GM21528 (cell line): ENCODE data around the gene CDH16.
"Not testable (repeated sequence)": the region's sequence is repeated elsewhere in the genome, so short reads cannot be mapped to it uniquely, and the experiment has no call there.

Source experiments
- ATAC-seq: cut with Tn5 transposase; IDR thresholded peaks from one replicate; pipeline ENCODE4 v1.9.1; 2021; ENCODE audit warnings: mild to moderate bottlenecking, moderate library complexity; ENCODE audit not compliant: unreplicated experiment, low FRiP score

The CDH16 gene

DNA sequence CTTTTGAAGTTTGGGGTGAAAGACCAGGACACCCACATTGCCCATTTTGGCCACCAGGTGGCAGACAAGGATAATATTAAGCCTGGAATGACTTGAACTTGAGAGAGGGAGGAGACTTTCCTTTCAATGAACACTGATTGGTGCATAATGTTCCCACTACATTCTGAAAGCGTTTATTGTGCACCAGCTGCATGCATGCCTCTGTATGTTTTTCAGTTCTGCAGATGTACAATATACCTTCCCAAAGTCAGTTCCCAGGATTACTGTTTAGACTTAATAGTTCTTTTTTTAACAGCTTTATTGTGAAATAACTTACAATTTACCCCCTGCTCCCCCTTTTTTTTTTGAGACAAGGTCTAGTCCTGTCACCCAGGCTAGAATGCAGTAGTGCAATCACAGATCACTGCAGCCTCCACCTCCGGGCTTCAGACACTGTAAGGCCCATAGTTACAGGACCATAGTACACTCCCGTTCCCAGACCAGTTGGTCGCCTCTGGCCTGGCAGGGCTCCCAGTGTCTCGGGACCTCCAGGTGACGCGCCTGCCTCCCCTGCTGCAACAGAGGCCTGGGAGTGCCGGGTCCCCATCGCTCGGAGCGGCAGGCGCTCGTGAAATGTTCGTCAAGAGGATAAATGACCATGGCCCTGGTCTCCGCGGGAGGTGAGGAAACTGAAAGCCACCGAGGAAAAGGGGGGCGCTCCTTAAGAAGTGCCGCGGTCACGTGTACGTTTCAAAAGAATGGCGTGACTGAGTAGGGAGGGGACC lies 28.8 kb upstream of the CDH16 start:
- ATAC-seq: no peak

DNA sequence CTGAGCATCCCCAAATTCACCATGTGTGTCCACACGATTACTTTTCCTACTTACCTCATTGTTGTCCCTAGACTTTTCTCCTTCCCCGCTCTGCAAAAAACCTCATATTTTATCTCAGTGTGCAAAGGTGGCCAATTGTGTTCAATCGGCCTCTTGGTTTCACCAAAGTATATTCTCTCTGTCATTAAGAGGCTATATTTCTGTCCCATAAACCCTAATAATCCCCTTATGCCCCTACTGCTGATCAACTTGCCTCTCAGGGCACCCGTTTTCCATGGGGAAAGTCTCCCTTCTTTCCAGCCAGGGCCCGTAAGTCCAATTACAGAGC lies 28.3 kb upstream of the CDH16 start:
- no peak for ATAC-seq

DNA sequence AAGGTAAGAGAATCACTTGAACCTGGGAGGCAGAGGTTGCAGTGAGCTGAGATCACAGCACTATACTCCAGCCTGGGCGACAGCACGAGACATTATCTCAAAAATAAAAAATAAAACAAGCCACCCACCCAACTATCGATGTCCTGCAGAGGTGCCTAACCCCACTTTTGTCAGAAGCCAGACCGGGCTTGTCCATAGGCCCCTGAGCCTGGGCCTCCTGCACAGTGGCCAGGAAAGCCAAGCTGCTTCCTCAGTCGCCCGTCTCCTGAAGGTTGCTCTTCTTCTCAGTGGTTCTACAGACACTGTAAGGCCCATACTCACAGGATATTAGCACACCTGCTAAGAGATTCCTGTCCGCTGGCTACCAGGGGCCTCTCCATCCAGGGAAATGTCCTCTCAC lies 27.9 kb upstream of the CDH16 start:
- ATAC-seq: no peak

DNA sequence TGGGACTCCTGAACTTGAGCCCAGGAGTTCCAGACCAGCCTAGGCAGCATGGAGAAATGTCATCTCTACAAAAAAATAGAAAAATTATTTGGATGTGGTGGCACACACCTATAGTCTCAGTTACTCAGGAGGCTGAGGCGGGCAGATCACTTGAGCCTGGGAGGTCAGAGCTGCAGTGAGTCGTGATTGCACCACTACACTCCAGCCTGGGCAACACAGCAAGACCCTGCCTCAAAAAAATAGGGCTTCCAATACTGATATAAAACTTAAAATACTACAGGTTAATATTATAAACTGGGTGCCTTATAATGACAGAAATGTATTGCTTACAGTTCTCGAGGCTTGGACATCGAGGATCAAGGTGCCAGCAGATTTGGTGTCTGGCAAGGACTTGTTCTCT lies 27.3 kb upstream of the CDH16 start:
- ATAC-seq: no peak

DNA sequence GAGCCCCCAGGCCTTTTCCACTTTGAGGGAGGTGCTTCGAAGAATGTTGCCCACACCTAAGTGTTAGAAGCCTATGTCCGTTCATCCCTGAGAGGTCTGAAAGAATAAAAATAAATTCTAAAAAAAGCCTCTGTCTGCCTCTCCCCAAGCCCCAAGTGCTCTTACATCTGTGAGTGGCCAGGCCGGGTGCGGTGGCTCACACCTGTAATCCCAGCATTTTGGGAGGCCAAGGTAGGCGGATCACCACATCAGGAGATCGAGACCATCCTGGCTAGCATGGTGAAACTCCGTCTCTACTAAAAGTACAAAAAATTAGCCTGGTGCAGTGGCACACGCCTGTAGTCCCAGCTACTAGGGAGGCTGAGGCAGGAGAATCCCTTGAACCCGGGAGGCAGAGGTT lies 26.3 kb upstream of the CDH16 start:
- not testable (repeated sequence) for ATAC-seq

DNA sequence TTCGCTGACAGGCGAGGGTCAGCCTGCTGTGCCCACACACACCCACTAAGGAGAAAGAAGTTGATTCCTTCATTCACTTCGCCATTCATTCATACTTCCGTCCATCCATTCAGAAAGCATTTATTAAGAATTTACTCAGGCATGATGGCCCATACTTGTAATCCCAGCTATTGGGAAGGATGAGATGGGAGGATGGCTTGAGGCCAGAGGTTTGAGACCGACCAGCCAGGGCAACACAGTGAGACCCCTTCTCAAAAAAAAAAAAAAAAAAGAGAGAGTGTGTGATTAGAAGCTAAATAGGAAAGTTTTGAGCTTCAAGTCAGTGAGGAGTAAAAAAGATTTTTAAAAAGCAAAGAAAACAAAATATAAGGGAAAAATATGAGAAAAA lies 25.4 kb upstream of the CDH16 start:
- ATAC-seq: no peak

DNA sequence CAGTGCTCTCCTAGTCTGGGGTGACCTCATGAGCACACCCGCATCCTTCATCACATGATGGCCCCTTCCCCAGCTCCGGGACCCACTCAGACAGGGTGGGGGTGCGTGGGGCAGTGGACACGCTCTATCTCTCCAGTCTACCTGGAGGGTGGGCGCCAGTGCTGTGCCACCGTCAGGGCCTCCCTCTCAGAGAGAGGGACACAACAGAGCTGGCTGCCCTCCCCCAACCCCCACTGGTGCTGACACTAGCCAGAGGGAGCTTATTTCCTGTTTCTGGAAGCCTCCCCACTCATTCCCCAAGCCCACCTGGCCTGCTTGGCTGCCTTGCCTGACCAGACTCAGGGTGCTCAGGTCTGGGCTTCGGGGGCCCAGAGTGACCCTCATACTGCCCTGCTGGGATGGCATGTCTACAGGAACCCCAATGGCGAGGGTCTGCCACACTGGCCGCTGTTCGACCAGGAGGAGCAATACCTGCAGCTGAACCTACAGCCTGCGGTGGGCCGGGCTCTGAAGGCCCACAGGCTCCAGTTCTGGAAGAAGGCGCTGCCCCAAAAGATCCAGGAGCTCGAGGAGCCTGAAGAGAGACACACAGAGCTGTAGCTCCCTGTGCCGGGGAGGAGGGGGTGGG lies 24.9 kb upstream of the CDH16 start:
- ATAC-seq: no peak

DNA sequence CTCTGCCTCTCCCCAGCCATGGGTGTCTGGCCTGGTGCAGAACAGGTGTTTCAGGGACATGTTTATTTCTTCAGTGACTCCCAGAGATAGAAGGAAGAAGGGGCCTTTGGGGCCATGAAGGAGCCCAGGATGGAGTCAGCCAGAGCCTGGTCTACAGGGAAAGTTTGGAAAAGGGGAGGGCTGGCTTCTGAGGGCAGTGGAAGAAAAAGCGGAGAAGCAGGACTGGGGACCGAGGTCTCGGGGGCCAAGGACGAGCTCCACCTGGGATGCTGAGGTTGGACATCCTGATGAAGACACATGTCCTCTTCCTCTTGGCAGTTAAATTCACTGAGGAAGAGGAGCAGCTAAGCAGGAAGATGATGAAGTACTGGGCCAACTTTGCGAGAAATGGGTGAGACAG lies 24.3 kb upstream of the CDH16 start:
- no peak for ATAC-seq

DNA sequence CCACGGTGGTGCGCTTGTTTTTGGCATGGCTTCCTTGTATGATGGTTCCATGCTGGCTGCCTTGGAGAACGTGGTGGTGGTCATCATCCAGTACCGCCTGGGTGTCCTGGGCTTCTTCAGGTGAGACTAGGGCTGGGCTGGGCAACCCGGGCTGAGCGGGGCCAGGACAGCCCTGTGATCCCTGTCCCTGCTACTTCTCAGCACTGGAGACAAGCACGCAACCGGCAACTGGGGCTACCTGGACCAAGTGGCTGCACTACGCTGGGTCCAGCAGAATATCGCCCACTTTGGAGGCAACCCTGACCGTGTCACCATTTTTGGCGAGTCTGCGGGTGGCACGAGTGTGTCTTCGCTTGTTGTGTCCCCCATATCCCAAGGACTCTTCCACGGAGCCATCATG lies 21.6 kb upstream of the CDH16 start:
- no peak for ATAC-seq

DNA sequence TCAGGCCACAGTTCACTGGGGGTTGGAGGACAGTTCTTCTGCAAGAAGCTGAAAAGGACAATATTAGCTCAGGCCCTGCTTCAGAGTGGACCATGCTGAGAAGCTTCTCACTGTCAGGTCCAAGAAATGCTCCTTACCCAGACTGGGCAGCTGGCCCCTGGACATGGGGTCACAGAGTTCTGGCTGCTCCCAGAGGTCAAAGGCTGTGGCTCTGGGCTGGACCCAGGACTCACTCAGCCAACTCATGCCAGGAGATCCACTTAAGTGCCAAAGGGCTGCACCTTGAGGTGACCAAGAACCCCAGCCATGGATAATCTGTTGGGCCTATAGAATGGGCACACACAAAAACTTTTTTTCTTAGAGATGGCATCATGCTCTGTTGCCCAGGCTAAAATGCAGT lies 20.7 kb upstream of the CDH16 start:
- ATAC-seq: no peak

DNA sequence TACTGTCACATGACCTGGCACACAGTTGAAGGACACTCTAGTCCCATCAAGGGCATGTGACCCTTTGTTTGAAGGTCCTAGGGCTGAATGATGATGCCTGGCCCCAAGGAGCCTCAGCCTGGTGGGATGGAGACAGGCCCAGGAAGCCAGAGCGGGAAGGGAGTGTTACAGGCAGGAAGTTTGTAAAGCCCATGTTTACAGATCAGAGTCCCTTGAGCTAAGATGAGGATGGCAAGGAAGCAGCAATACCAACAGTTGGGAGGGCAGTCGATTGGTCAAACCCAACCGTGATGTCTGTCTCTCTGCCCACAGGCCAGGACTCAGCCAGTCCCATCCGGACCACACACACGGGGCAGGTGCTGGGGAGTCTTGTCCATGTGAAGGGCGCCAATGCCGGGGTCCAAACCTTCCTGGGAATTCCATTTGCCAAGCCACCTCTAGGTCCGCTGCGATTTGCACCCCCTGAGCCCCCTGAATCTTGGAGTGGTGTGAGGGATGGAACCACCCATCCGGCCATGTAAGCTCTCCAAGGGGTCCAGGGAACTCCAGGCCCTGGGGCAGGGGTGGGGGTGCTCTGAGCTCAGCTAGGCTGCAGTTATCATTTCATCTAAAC lies 19.1 kb upstream of the CDH16 start:
- ATAC-seq: no peak

DNA sequence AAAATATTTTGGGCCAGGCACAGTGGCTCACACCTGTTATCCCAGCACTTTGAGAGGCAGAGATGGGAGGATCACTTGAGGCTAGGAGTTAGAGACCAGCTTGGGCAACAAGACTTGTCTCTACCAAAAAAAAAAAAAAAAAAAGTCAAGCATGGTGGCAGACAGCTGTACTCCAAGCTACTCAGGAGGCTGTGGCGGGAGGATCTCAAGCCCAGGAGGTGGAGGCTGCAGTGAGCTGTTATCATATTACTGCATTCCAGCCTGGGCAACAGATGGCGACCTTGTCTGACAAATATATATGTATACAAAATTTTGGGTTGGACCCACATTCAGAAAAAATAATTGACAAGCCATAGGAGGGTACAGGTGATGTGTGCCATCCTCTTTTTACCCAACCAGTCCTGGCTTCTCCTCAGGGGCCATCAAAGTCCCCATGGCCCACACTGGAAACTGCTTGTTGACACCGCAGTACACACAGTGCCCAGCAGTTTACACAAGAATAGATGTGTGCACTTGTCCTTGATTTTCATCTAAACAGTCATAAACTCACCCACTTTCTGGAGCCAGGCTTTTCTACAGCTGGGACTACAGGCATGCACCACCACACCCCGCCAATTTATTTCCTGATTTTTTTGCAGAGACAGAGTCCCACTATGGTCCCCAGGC lies 18.3 kb upstream of the CDH16 start:
- ATAC-seq: no peak

DNA sequence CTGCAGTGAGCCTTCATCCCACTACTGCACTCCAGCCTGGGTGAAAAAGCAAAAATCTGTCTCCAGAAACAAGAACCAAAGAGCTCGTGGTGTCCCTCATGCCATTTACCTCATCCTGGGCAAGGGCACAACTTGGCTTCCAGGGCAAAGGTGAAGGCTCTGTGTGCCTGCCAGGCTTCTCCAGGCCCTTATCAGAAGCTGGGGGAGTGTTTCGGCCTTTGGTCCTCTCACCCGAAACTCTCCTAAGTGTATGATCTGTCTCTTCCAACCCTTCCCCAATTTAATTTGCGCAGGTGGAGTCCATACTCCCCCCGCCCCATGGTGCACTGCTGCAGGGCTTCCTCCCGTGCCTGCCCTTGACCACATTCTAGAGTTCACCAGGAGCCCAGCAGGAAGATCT lies 17.8 kb upstream of the CDH16 start:
- ATAC-seq: no peak

DNA sequence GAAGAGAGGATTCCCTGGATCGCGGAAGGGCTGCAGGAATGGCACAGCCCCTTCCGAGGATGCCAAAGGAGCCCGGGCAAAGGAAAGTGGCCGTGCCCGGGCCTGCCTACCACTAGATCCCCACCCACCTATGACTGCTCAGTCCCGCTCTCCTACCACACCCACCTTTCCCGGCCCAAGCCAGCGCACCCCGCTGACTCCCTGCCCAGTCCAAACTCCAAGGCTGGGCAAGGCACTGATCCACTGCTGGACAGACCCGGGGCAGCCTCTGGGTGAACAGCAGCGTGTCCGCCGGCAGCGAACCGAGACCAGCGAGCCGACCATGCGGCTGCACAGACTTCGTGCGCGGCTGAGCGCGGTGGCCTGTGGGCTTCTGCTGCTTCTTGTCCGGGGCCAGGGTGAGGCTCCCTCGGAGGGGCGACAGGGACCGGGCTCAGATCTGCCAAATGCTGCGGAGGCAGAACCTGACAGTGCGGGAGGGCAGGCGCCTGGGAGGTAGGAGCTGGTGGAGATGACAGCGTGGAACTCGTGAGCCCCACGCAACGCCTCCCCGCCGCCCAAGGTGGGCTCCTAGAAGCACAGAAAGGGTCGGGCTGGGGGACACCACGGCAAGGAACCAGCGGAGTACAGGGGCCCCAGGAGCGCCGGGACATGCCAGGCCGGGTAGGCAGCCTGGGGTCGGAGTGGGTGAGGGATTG lies 16.8 kb upstream of the CDH16 start, which contains the start of gene CES2:
TSS of gene CES2 (plus strand) at position 203 of the 698 bp plus-strand sequence. CDS start at position 323, 120 bp downstream.
- no peak for ATAC-seq

DNA sequence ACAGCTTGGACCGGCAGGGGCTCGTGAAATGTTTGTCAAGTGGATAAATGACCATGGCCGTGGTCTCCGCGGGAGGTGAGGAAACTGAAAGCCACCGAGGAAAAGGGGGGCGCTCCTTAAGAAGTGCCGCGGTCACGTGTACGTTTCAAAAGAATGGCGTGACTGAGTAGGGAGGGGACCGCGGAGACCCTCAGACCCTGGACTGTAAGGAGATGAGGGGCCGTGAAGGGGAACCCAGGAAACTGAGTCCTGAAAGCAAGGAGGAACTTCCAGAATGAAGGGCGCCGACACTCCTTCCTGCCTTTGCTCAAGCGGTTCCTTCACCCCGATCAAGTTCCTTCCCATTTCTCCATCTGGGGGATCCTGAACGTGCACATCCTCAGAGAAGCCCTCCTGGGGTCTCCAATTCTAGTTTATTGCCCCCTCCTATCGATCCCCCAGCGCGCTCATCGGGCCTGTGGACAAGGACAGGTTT lies 16.2 kb upstream of the CDH16 start:
- ATAC-seq: not testable (repeated sequence)

DNA sequence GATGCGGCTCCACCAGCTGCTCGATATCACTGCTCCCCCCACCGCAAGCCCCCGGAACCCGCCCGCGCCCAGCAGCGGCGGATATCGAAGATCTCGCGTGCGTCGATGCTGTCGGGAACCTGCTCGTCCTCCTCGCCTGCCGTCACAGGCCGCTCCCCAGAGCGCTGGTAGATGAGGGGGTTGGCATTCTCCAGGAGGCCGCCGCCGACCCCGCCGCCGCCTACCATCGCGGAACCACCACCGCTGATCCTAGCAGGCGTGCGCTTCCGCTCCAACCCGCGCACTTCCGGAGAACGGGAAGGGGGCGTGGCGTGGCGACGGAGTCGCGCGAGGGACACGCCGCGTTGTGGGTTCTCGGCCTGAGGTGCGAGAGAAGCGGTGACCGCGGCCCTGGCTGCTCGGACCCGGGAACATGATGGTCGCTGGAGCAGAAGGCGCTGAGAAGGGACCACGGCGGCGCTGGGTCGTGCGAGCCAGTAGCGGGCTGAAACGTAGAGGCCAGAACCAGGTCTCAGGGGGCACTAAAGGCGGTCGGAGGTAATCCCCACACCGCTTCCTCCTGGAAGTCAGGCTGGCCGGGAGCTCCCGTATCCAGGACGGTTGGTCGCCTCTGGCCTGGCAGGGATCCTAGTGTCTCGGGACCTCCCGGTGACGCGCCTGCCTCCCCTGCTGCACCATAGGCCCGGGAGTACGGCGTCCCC lies 15.6 kb upstream of the CDH16 start, which contains the start of gene CIAO2B:
TSS of gene CIAO2B (minus strand) at position 265 of the 701 bp plus-strand sequence. CDS start at position 227, 38 bp downstream.
- peak; percentile 64 for ATAC-seq

DNA sequence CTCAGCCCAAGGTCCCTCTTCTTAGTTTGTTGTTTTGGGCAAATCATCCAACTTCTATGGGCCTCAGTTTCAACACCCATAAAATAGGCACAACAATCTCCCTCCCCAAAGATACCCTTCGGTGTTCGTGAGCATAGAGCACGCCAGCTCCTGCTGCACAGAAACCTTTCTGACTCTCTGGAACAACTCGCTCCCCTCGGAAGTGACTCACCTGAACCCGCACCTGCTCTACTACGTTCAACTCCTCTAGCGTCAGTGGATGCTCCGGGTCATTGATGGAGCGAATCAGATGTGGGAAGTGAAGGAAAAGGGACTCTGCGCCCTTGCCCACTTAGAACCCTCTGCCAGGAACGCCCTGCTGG lies 15.1 kb upstream of the CDH16 start:
- ATAC-seq: peak; percentile 19

DNA sequence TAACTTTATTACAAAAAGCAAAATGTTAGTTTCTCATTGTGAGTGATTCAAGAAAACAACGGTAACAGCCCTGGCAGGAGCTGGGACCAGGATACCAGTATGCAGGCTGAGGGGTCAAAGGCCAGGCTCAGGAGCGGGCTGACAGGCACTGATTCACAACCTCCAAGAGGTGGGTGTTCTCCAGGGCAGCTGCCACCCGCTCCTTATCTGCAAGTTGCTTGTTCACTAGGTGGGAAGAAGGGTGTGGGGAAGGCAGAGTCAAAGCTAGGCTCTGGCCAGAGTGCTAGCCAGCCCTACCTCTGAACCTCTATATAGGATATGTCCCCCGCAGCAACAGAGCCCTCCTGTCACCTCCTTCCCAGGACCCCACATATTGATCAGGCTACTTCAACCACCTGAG lies 13.4 kb upstream of the CDH16 start:
- ATAC-seq: no peak

DNA sequence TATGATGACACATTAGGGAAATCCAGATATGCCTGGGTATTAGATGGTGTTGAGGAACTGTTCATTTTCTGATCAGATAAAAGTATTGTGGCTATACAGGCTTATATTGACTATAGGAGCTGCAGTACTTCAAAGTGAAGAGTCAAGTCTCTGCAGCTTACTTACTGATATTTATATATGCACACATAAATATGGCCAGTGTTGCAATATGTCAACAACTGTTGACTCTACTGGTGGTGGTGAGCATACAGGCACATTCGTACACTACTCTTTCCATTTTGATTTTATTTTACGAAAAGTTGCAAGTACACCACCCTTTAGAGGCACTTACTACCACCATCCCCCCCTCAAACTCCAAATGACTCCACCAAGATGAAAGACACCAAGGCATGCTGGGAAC lies 13.0 kb upstream of the CDH16 start:
- ATAC-seq: no peak

DNA sequence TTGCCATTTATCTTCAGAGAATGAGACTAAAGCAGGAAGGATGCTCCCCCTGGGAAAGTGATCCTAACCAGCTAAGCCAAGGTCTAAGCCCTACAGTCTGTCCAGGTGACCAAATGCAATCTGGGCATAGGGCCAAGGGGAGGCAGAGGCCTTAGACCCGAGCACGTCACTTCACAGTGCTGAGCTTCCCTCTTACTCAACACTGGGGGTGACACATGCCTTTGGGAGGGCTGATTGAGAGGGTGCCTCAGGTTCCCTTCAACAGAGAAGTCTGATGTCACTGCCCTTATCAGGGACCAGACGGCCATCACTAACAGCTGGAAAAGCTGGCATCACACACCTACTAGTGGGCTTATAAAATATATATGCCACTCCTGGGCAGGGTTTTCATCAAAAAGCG lies 11.5 kb upstream of the CDH16 start:
- ATAC-seq: no peak
